Liver (tissue), 9 donors: ENCODE measurements around the gene FCF1. TPM values are rescaled to one million over a fixed set of nuclear protein-coding genes. Genes with fewer than 3 reads are reported as not detected.
"Not testable (repeated sequence)": the region's sequence is repeated elsewhere in the genome, so short reads cannot be mapped to it uniquely, and the experiment has no call there.

Experiments used
- DNase-seq: peaks from one replicate; pipeline ENCODE4 v3.0.0-alpha.2; 2017; ENCODE audit warnings: low spot score
- H3K27ac ChIP-seq, 2 donors: one replicate each; pipeline ENCODE4 v1.7.0; 2013; ENCODE audit warnings: inconsistent platforms in 2 of 2, low read length in 2 of 2, control low read depth in 1 of 2, low read depth in 1 of 2, mild to moderate bottlenecking in 1 of 2
- H3K27me3 ChIP-seq, 4 donors: one replicate each; pipeline versions ENCODE4 v1.6.1 to v1.7.0; 2013; ENCODE audit warnings: low read length in 3 of 4, inconsistent platforms in 1 of 4, mild to moderate bottlenecking in 1 of 4, moderate library complexity in 1 of 4; ENCODE audit not compliant: control insufficient read depth in 4 of 4, insufficient read depth in 4 of 4
- H3K36me3 ChIP-seq, 4 donors: one replicate each; pipeline versions ENCODE4 v1.6.1 to v1.7.0; 2013; ENCODE audit warnings: low read length in 3 of 4, mild to moderate bottlenecking in 3 of 4, low read depth in 1 of 4, moderate library complexity in 1 of 4; ENCODE audit not compliant: control insufficient read depth in 4 of 4, insufficient read depth in 3 of 4
- H3K4me1 ChIP-seq, 4 donors: one replicate each; pipeline versions ENCODE4 v1.6.1 to v1.7.0; 2013; ENCODE audit warnings: low read length in 3 of 4, mild to moderate bottlenecking in 3 of 4, moderate library complexity in 1 of 4; ENCODE audit not compliant: control insufficient read depth in 4 of 4, insufficient read depth in 4 of 4
- H3K4me3 ChIP-seq, 3 donors: one replicate each; pipeline versions ENCODE4 v1.6.1 to v1.7.0; 2013; ENCODE audit warnings: low read length in 3 of 3, control low read depth in 1 of 3, low read depth in 1 of 3, mild to moderate bottlenecking in 1 of 3
- H3K9ac ChIP-seq, 2 donors: one replicate each; pipeline ENCODE4 v1.7.0; 2013; ENCODE audit warnings: low read length in 2 of 2, mild to moderate bottlenecking in 2 of 2, moderate library complexity in 2 of 2, control low read depth in 1 of 2, low read depth in 1 of 2
- H3K9me3 ChIP-seq, 4 donors: one replicate each; pipeline versions ENCODE4 v1.6.1 to v1.7.0; 2013; ENCODE audit warnings: low read length in 3 of 4; ENCODE audit not compliant: control insufficient read depth in 4 of 4
- ATF3 ChIP-seq: IDR thresholded peaks from 2 replicates; pipeline ENCODE4 v1.6.1; 2016; ENCODE audit warnings: antibody characterized with exemption
- CTCF ChIP-seq: fragments of 150-350 bp; IDR thresholded peaks from 2 replicates; pipeline ENCODE4 v1.5.1; 2017; ENCODE audit warnings: improper control_type of control experiment, low read depth, low read length; ENCODE audit not compliant: missing input control
- EGR1 ChIP-seq, 2 donors: IDR thresholded peaks; 2 replicates each; pipeline ENCODE4 v1.6.1; 2016 to 2018; ENCODE audit warnings: antibody characterized with exemption in 2 of 2, low read depth in 2 of 2
- FOXA1 ChIP-seq: IDR thresholded peaks from 2 replicates; pipeline ENCODE4 v1.6.1; 2016; ENCODE audit warnings: antibody characterized with exemption
- FOXA2 ChIP-seq: IDR thresholded peaks from 2 replicates; pipeline ENCODE4 v1.6.1; 2016; ENCODE audit warnings: antibody characterized with exemption
- GABPA ChIP-seq, 2 donors: IDR thresholded peaks in 1 of 2; conservative IDR thresholded peaks in 1 of 2; 2 replicates each; pipeline ENCODE4 v1.6.1; 2016; ENCODE audit warnings: antibody characterized with exemption in 2 of 2, mild to moderate bottlenecking in 1 of 2, moderate library complexity in 1 of 2
- HNF4A ChIP-seq, 2 donors: conservative IDR thresholded peaks; 2 replicates each; pipeline ENCODE4 v1.6.1; 2016; ENCODE audit warnings: antibody characterized with exemption in 2 of 2, mild to moderate bottlenecking in 2 of 2
- HNF4G ChIP-seq: IDR thresholded peaks from 2 replicates; pipeline ENCODE4 v1.6.1; 2016; ENCODE audit warnings: antibody characterized with exemption
- JUND ChIP-seq, 2 donors: IDR thresholded peaks; 2 replicates each; pipeline ENCODE4 v1.6.1; 2016; ENCODE audit warnings: antibody characterized with exemption in 2 of 2
- MAX ChIP-seq: IDR thresholded peaks from 2 replicates; pipeline ENCODE4 v1.6.1; 2016; ENCODE audit warnings: antibody characterized with exemption
- NR2F2 ChIP-seq: IDR thresholded peaks from 2 replicates; pipeline ENCODE4 v1.6.1; 2016; ENCODE audit warnings: antibody characterized with exemption
- RAD21 ChIP-seq, 2 donors: IDR thresholded peaks; 2 replicates each; pipeline ENCODE4 v1.6.1; 2016; ENCODE audit warnings: antibody characterized with exemption in 2 of 2, mild to moderate bottlenecking in 2 of 2
- REST ChIP-seq: IDR thresholded peaks from 2 replicates; pipeline ENCODE4 v1.6.1; 2016; ENCODE audit warnings: antibody characterized with exemption, mild to moderate bottlenecking
- RXRA ChIP-seq, 2 donors: IDR thresholded peaks; 2 replicates each; pipeline ENCODE4 v1.6.1; 2017 to 2018; ENCODE audit warnings: antibody characterized with exemption in 2 of 2, mild to moderate bottlenecking in 1 of 2
- SP1 ChIP-seq: IDR thresholded peaks from 2 replicates; pipeline ENCODE4 v1.6.1; 2018; ENCODE audit warnings: antibody characterized with exemption, mild to moderate bottlenecking
- TAF1 ChIP-seq: conservative IDR thresholded peaks from 2 replicates; pipeline ENCODE4 v1.6.1; 2016; ENCODE audit warnings: antibody characterized with exemption, mild to moderate bottlenecking
- YY1 ChIP-seq: IDR thresholded peaks from 2 replicates; pipeline ENCODE4 v1.6.1; 2016; ENCODE audit warnings: antibody characterized with exemption, mild to moderate bottlenecking
- ZBTB33 ChIP-seq: IDR thresholded peaks from 2 replicates; pipeline ENCODE4 v1.6.1; 2016; ENCODE audit warnings: antibody characterized with exemption
- WGBS: extraction: QIAGEN DNeasy Blood & Tissue Kit; methylation state at CpG from one replicate; pipeline ENCODE4 v1.1.7; 2013; 5-methylcytosine and 5-hydroxymethylcytosine counted together
- polyA plus RNA-seq, 2 donors: library from polyadenylated mRNA; stranded (reverse) in 1 of 2; unstranded in 1 of 2; fragments of 200-250 nt in 1 of 2; fragments of >200 nt in 1 of 2; fragmentation: Nextera tagmentation in 1 of 2; extraction: Ambion mirVana in 1 of 2; gene quantifications; one replicate each; pipeline versions ENCODE4 v1.2.1 to v1.2.3, GENCODE V29; 2013 to 2015
- total RNA-seq, 2 donors: library from RNA; depleted of rRNA; stranded (reverse); fragments of >200 nt; gene quantifications; one replicate each; pipeline ENCODE4 v1.2.3, GENCODE V29; 2014
- donor health status: healthy.
- donor health status: healthy.
- donor health status: healthy.
- donor health status: healthy.
- donor health status: healthy.

Gene FCF1
- total and polyA plus RNA-seq, 4 donors: 3.7 to 15.3 (median 13.6) TPM

- Histone ChIP-seq H3K27me3 (no peaks in the 10 kb centered on the region), H3K27ac (no peak overlapping the region), H3K9ac (no peak overlapping the region), H3K9me3 (no peaks in the 10 kb centered on the region), H3K4me3 (no peak overlapping the region), H3K4me1 (no peaks in the 10 kb centered on the region), H3K36me3 (no peaks in the 10 kb centered on the region)
- TF ChIP-seq HNF4G: no peak
- no peak for TF ChIP-seq SP1
- no peak for TF ChIP-seq ATF3
- no peak for TF ChIP-seq RXRA (IDR thresholded peaks at IDR 0.05)
- no peak for TF ChIP-seq REST
- TF ChIP-seq RAD21 (IDR thresholded peaks at IDR 0.05): no peak
- no peak for TF ChIP-seq NR2F2
- no peak for TF ChIP-seq GABPA (IDR thresholded peaks at IDR 0.05 in 1 of 2, conservative IDR thresholded peaks at IDR 0.05 in 1 of 2)
- TF ChIP-seq FOXA2: no peak
- no peak for TF ChIP-seq CTCF
- TF ChIP-seq JUND (IDR thresholded peaks at IDR 0.05): no peak
- TF ChIP-seq EGR1 (IDR thresholded peaks at IDR 0.05; ENCODE audit: low read depth in 2 of 2): no peak
- TF ChIP-seq FOXA1: no peak
- TF ChIP-seq ZBTB33: no peak
- TF ChIP-seq TAF1: no peak
- no peak for TF ChIP-seq HNF4A (conservative IDR thresholded peaks at IDR 0.05)
- TF ChIP-seq MAX: no peak
- no peak for TF ChIP-seq YY1
- 95% methylated on average over 1 of the region's 1 CpG for WGBS
- no peak for DNase-seq
Observed at GRCh38 chr14:74756326-74756725, 43.4 kb downstream of the FCF1 start.

GRCh38 chr14:74758505-74758904, 45.6 kb downstream of the FCF1 start:
- H3K4me1 ChIP-seq, H3K36me3 ChIP-seq, H3K9ac ChIP-seq, H3K9me3 ChIP-seq, DNase-seq, H3K27ac ChIP-seq, H3K27me3 ChIP-seq, H3K4me3 ChIP-seq: not testable (repeated sequence)
- WGBS: 93% methylated on average over 5 of the region's 5 CpGs
